GM04503 (cell line): Measurements from ENCODE around the gene ATP13A5.

Experiments used
- DNase-seq: peaks from one replicate; pipeline ENCODE4 v3.0.0-alpha.2; 2012; ENCODE audit warnings: low read depth

Gene ATP13A5

GRCh38 chr3:193253986-193254660, 124.4 kb downstream of the ATP13A5 start:
- DNase-seq: no peak

GRCh38 chr3:193250492-193250891, 128.1 kb downstream of the ATP13A5 start:
- no peak for DNase-seq

GRCh38 chr3:193248848-193249468, 129.6 kb downstream of the ATP13A5 start:
- DNase-seq: no peak

- DNase-seq: no peak
Measured at GRCh38 chr3:193243571-193243970, 135.0 kb downstream of the ATP13A5 start.

GRCh38 chr3:193241716-193242115, 136.8 kb downstream of the ATP13A5 start:
- DNase-seq: no peak

GRCh38 chr3:193240850-193241706, 137.5 kb downstream of the ATP13A5 start, which contains the start of gene PLAAT1:
Gene PLAAT1, plus strand, starts transcription at chr3:193241222. Its CDS starts 14,429 bp downstream, at chr3:193255651.
- no peak for DNase-seq

GRCh38 chr3:193240436-193240849, 138.1 kb downstream of the ATP13A5 start:
- no peak for DNase-seq

- DNase-seq: no peak
Measured at GRCh38 chr3:193237030-193237429, 141.5 kb downstream of the ATP13A5 start.

GRCh38 chr3:193236599-193236998, 142.0 kb downstream of the ATP13A5 start:
- DNase-seq: no peak

- DNase-seq: no peak
Measured at GRCh38 chr3:193231201-193231600, 147.4 kb downstream of the ATP13A5 start.

GRCh38 chr3:193230610-193231009, 147.9 kb downstream of the ATP13A5 start:
- DNase-seq: no peak

- no peak for DNase-seq
Measured at GRCh38 chr3:193229851-193230420, 148.6 kb downstream of the ATP13A5 start.

GRCh38 chr3:193228206-193228605, 150.3 kb downstream of the ATP13A5 start:
- DNase-seq: no peak

- no peak for DNase-seq
Measured at GRCh38 chr3:193225302-193226125, 153.0 kb downstream of the ATP13A5 start.
